Measurements from ENCODE around the gene TOP1.

DNA sequence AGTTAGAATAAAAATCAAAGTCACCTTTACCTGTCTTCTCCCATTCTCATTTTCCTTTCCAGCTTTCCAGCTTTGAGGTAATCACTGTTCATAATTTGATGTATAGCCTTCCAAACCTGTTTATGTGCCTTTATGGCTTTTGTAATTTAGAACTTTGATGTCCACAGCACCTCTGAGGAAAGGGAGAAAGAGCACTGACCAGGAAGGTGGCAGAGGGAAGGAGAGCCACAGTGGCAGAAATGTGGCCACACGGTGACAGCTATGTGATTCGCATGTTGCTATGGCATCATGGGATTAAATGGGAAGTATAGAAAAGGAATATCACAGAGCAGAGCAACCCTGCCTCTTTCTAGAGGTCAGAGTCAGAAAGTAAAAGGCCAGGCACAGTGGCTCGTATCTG, 57.0 kb downstream of the TOP1 start:
- TF ChIP-seq, protein P1, sequence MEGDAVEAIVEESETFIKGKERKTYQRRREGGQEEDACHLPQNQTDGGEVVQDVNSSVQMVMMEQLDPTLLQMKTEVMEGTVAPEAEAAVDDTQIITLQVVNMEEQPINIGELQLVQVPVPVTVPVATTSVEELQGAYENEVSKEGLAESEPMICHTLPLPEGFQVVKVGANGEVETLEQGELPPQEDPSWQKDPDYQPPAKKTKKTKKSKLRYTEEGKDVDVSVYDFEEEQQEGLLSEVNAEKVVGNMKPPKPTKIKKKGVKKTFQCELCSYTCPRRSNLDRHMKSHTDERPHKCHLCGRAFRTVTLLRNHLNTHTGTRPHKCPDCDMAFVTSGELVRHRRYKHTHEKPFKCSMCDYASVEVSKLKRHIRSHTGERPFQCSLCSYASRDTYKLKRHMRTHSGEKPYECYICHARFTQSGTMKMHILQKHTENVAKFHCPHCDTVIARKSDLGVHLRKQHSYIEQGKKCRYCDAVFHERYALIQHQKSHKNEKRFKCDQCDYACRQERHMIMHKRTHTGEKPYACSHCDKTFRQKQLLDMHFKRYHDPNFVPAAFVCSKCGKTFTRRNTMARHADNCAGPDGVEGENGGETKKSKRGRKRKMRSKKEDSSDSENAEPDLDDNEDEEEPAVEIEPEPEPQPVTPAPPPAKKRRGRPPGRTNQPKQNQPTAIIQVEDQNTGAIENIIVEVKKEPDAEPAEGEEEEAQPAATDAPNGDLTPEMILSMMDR (IDR thresholded peaks at IDR 0.05): no peak
- TF ChIP-seq EZH2 (IDR thresholded peaks at IDR 0.05): no peak

All from neural progenitor cell (in vitro differentiated cells).